HepG2 (cell line): ENCODE results near the gene CAPN9. TPM values are rescaled to one million over a fixed set of nuclear protein-coding genes. Genes with fewer than 3 reads are reported as not detected.

ENCODE experiments used
- BORCS8-MEF2B ChIP-seq: sonication (generic); formaldehyde crosslinking; IDR thresholded peaks from 2 replicates; pipeline ENCODE4 v1.8.0; 2022; ENCODE audit warnings: mild to moderate bottlenecking, missing genetic modification reagents
- CBX1 ChIP-seq: IDR thresholded peaks from one replicate; pipeline ENCODE4 v1.6.1; 2016; ENCODE audit warnings: antibody characterized with exemption, low read depth
- ELF4 ChIP-seq: sonication (generic); formaldehyde crosslinking; IDR thresholded peaks from 2 replicates; pipeline ENCODE4 v1.5.0; 2020; ENCODE audit warnings: missing genetic modification reagents, mild to moderate bottlenecking, moderate library complexity, borderline replicate concordance
- HOXA9 ChIP-seq: sonication (generic); formaldehyde crosslinking; IDR thresholded peaks from 2 replicates; pipeline ENCODE4 v1.8.1; 2022; ENCODE audit warnings: missing genetic modification reagents, mild to moderate bottlenecking, moderate library complexity, borderline replicate concordance
- IRX3 ChIP-seq: sonication (generic); formaldehyde crosslinking; IDR thresholded peaks from 2 replicates; pipeline ENCODE4 v1.8.1; 2023; ENCODE audit warnings: mild to moderate bottlenecking, low read depth, missing genetic modification reagents, borderline replicate concordance
- KLF9 ChIP-seq: IDR thresholded peaks from 2 replicates; pipeline ENCODE4 v1.6.1; 2016; ENCODE audit warnings: low read depth
- NR1H2 ChIP-seq: sonication (generic); formaldehyde crosslinking; IDR thresholded peaks from 2 replicates; pipeline ENCODE4 v1.8.1; 2022; ENCODE audit warnings: low read depth, missing genetic modification reagents, borderline replicate concordance
- SP140L ChIP-seq: sonication (generic); formaldehyde crosslinking; IDR thresholded peaks from 2 replicates; pipeline ENCODE4 v1.4.0; 2020; ENCODE audit warnings: missing genetic modification reagents, borderline replicate concordance
- TARDBP ChIP-seq: sonication (generic); formaldehyde crosslinking; IDR thresholded peaks from 2 replicates; pipeline ENCODE4 v1.8.0; 2022; ENCODE audit warnings: mild to moderate bottlenecking, missing genetic modification reagents
- ZNF331 ChIP-seq: sonication (generic); formaldehyde crosslinking; IDR thresholded peaks from 2 replicates; pipeline ENCODE4 v1.4.0; 2020; ENCODE audit warnings: missing genetic modification reagents
- ZNF563 ChIP-seq: sonication (generic); formaldehyde crosslinking; IDR thresholded peaks from 2 replicates; pipeline ENCODE4 v1.8.0; 2022; ENCODE audit warnings: mild to moderate bottlenecking, moderate library complexity, missing genetic modification reagents
- ZNF564 ChIP-seq: sonication (generic); formaldehyde crosslinking; IDR thresholded peaks from 2 replicates; pipeline ENCODE4 v1.8.1; 2023; ENCODE audit warnings: mild to moderate bottlenecking, missing genetic modification reagents
- ZNF570 ChIP-seq: sonication (generic); formaldehyde crosslinking; IDR thresholded peaks from 2 replicates; pipeline ENCODE4 v1.4.0; 2020; ENCODE audit warnings: mild to moderate bottlenecking, missing genetic modification reagents, borderline replicate concordance
- ZNF614 ChIP-seq: IDR thresholded peaks from 2 replicates; pipeline ENCODE4 v1.6.1; 2018; ENCODE audit warnings: missing biosample characterization, missing genetic modification reagents, inconsistent platforms, borderline replicate concordance
- ZNF615 ChIP-seq: sonication (generic); formaldehyde crosslinking; IDR thresholded peaks from 2 replicates; pipeline ENCODE4 v1.5.0; 2020; ENCODE audit warnings: mild to moderate bottlenecking, missing genetic modification reagents, borderline replicate concordance
- ZNF710 ChIP-seq: sonication (generic); formaldehyde crosslinking; IDR thresholded peaks from 2 replicates; pipeline ENCODE4 v1.5.0; 2020; ENCODE audit warnings: mild to moderate bottlenecking, missing genetic modification reagents, borderline replicate concordance
- ZNF746 ChIP-seq: sonication (generic); formaldehyde crosslinking; IDR thresholded peaks from 2 replicates; pipeline ENCODE4 v1.8.0; 2022; ENCODE audit warnings: mild to moderate bottlenecking, missing genetic modification reagents
- ZNF792 ChIP-seq: IDR thresholded peaks from 2 replicates; pipeline ENCODE4 v1.6.1; 2016
- polyA plus RNA-seq, 8 experiments: library from polyadenylated mRNA; depleted of rRNA in 3 of 8; stranded (reverse) in 7 of 8; unstranded in 1 of 8; fragments of >200 nt; fragmentation: Illumina TruSeq in 4 of 8; extraction: Trizol in 4 of 8; gene quantifications; 2 replicates each; pipeline versions ENCODE4 v1.2.1 to v1.2.3, GENCODE V29; 2011 to 2016; ENCODE audit warnings: low read depth in 4 of 8, missing spikeins in 1 of 8, mixed read lengths in 1 of 8; ENCODE audit not compliant: insufficient read depth in 1 of 8
- total RNA-seq, 5 experiments: library from RNA; depleted of rRNA; stranded (reverse); fragments of >200 nt; fragmentation: Illumina TruSeq; extraction: Trizol; gene quantifications; 2 replicates each; pipeline ENCODE4 v1.2.3, GENCODE V29; 2016; ENCODE audit warnings: low read depth in 1 of 5
- TF ChIP-seq, protein P1 (sequence below): sonication (generic); formaldehyde crosslinking; IDR thresholded peaks from one replicate; pipeline ENCODE4 v1.5.1; 2020; ENCODE audit warnings: mild to moderate bottlenecking, missing genetic modification reagents; ENCODE audit errors: not compliant biosample characterization

Gene CAPN9
- total and polyA plus RNA-seq, 2 of the 13 experiments (the other 11 are each of a cell fraction or from before 2014, with no cell fraction given), result 0.04 to 0.31 TPM

DNA sequence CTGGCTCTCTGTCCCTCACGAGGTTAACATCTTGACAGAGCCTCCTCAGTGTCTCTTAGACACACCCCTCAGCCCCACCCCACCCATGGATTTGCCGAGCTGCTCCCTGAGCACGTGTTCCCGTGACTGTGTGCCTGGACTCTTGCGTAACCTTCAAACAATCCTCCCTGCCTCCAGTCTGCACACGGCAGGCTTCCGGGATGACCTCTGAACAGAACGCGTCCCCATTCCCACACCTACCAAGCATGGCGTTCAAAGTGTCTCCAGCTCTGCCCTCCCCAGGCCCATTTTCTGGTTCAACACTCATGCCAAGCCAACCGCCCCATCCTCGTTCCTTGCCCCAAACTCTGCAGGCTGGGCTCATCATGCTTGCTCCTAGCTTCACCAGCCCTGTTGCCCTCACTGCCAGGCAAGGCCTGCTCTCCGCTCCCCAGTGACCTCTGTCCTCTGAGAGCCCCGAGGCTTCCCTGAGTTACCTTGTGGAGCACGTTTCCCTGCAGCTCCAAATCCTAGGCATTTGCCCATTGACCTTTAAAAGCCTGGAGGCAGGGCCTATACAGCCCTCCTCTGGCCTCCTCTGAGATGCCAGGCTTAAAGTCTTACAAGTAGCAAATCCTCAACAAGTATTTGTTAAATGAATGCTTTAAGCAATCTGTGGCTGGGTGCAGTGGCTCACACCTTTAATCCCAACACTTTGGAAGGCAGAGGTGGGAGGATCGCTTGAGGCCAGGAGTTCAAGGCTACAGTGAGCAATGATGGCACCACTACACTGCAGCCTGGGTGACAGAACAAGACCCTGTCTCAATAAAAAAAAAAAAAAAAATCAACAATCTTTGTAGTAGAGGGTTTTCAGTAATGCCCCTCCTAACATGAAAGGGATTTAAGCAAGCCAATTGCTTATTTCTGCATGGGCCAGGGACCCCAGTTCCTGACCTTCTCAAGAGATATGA lies 38.3 kb upstream of the CAPN9 start (continued):
- TF ChIP-seq, protein P1, sequence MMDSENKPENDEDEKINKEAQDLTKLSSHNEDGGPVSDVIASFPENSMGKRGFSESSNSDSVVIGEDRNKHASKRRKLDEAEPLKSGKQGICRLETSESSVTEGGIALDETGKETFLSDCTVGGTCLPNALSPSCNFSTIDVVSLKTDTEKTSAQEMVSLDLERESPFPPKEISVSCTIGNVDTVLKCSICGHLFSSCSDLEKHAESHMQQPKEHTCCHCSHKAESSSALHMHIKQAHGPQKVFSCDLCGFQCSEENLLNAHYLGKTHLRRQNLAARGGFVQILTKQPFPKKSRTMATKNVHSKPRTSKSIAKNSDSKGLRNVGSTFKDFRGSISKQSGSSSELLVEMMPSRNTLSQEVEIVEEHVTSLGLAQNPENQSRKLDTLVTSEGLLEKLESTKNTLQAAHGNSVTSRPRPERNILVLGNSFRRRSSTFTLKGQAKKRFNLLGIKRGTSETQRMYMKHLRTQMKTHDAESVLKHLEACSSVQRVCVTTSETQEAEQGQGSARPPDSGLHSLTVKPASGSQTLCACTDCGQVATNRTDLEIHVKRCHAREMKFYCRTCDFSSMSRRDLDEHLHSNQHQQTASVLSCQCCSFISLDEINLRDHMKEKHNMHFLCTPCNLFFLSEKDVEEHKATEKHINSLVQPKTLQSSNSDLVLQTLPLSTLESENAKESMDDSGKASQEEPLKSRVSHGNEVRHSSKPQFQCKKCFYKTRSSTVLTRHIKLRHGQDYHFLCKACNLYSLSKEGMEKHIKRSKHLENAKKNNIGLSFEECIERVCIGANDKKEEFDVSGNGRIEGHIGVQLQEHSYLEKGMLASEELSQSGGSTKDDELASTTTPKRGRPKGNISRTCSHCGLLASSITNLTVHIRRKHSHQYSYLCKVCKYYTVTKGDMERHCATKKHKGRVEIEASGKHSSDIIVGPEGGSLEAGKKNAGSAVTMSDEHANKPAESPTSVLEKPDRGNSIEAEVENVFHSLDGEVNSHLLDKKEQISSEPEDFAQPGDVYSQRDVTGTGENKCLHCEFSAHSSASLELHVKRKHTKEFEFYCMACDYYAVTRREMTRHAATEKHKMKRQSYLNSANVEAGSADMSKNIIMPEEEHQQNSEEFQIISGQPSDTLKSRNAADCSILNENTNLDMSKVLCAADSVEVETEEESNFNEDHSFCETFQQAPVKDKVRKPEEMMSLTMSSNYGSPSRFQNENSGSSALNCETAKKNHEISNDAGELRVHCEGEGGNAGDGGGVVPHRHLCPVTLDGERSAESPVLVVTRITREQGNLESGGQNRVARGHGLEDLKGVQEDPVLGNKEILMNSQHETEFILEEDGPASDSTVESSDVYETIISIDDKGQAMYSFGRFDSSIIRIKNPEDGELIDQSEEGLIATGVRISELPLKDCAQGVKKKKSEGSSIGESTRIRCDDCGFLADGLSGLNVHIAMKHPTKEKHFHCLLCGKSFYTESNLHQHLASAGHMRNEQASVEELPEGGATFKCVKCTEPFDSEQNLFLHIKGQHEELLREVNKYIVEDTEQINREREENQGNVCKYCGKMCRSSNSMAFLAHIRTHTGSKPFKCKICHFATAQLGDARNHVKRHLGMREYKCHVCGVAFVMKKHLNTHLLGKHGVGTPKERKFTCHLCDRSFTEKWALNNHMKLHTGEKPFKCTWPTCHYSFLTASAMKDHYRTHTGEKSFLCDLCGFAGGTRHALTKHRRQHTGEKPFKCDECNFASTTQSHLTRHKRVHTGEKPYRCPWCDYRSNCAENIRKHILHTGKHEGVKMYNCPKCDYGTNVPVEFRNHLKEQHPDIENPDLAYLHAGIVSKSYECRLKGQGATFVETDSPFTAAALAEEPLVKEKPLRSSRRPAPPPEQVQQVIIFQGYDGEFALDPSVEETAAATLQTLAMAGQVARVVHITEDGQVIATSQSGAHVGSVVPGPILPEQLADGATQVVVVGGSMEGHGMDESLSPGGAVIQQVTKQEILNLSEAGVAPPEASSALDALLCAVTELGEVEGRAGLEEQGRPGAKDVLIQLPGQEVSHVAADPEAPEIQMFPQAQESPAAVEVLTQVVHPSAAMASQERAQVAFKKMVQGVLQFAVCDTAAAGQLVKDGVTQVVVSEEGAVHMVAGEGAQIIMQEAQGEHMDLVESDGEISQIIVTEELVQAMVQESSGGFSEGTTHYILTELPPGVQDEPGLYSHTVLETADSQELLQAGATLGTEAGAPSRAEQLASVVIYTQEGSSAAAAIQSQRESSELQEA (CRISPR knock-in tag), result no peak
- TF ChIP-seq ZNF615 (CRISPR knock-in tag) (peak; percentile 62; the same call in 1 of the 2 replicates), ZNF331 (CRISPR knock-in tag) (peak; percentile 87), BORCS8-MEF2B (peak; percentile 74), ZNF614 (CRISPR knock-in tag) (peak; percentile 82; the same call in 1 of the 2 replicates), ZNF710 (CRISPR knock-in tag) (peak; percentile 88), CBX1 (no peak), ZNF563 (CRISPR knock-in tag) (peak; percentile 82; the same call in 1 of the 2 replicates), NR1H2 (CRISPR knock-in tag) (peak; percentile 90; the same call in 1 of the 2 replicates), ZNF746 (CRISPR knock-in tag) (peak; percentile 94), ZNF792 (CRISPR knock-in tag) (peak; percentile 93; the same call in 1 of the 2 replicates), KLF9 (CRISPR knock-in tag) (peak; percentile 96), ELF4 (peak; percentile 82; the same call in 1 of the 2 replicates), ZNF570 (CRISPR knock-in tag) (no peak), IRX3 (peak; percentile 45; the same call in 1 of the 2 replicates), SP140L (CRISPR knock-in tag) (no peak), ZNF564 (CRISPR knock-in tag) (peak; percentile 90), HOXA9 (CRISPR knock-in tag) (0 out of 2 replicates have a peak, but pooled peaks have one; percentile 53), TARDBP (peak; percentile 97)
